Spleen (tissue), 11 donors: ENCODE data around the gene ZNF524. TPM values are rescaled to one million over a fixed set of nuclear protein-coding genes. Genes with fewer than 3 reads are reported as not detected.

Experiments used
- DNase-seq: peaks from one replicate; pipeline ENCODE4 v3.0.0-alpha.2; 2020
- H3K27ac ChIP-seq, 8 donors: fragments of 200-600 bp; sonication (generic) in 7 of 8; 1 replicate in 4 of 8; 2 replicates in 4 of 8; pipeline versions ENCODE4 v1.5.0 to v1.8.0; 2016 to 2021; ENCODE audit warnings: inconsistent platforms in 4 of 8, mild to moderate bottlenecking in 4 of 8, moderate library complexity in 1 of 8
- H3K27me3 ChIP-seq, 7 donors: fragments of 200-600 bp; sonication (generic) in 6 of 7; replicated peaks in 1 of 7; 1 replicate in 4 of 7; 2 replicates in 3 of 7; pipeline versions ENCODE4 v1.5.0 to v1.8.0; 2016 to 2021; ENCODE audit warnings: inconsistent platforms in 3 of 7, mild to moderate bottlenecking in 1 of 7
- H3K36me3 ChIP-seq, 6 donors: fragments of 200-600 bp; sonication (generic) in 5 of 6; 1 replicate in 4 of 6; 2 replicates in 2 of 6; pipeline versions ENCODE4 v1.5.0 to v1.8.0; 2016 to 2021; ENCODE audit warnings: inconsistent platforms in 2 of 6
- H3K4me1 ChIP-seq, 6 donors: fragments of 200-600 bp; sonication (generic) in 5 of 6; 1 replicate in 3 of 6; 2 replicates in 3 of 6; pipeline versions ENCODE4 v1.5.0 to v1.8.0; 2016 to 2021; ENCODE audit warnings: inconsistent platforms in 3 of 6
- H3K4me3 ChIP-seq, 8 donors: fragments of 200-600 bp; sonication (generic) in 7 of 8; 1 replicate in 4 of 8; 2 replicates in 4 of 8; pipeline versions ENCODE4 v1.5.0 to v1.8.0; 2016 to 2021; ENCODE audit warnings: inconsistent platforms in 4 of 8, mild to moderate bottlenecking in 4 of 8, moderate library complexity in 2 of 8
- H3K9me3 ChIP-seq, 8 donors: fragments of 200-600 bp; sonication (generic) in 7 of 8; 1 replicate in 4 of 8; 2 replicates in 4 of 8; pipeline versions ENCODE4 v1.5.0 to v1.8.0; 2016 to 2021; ENCODE audit warnings: inconsistent platforms in 4 of 8
- POLR2A ChIP-seq, 3 donors: fragments of 450-650 bp; IDR thresholded peaks; one replicate each; pipeline ENCODE4 v1.5.1; 2017; ENCODE audit warnings: antibody characterized with exemption in 3 of 3, mild to moderate bottlenecking in 1 of 3
- POLR2AphosphoS5 ChIP-seq, 3 donors: sonication (generic); formaldehyde crosslinking; IDR thresholded peaks; one replicate each; pipeline ENCODE4 v1.5.1; 2017; ENCODE audit warnings: antibody characterized with exemption in 3 of 3
- WGBS, 5 donors: extraction: QIAGEN DNeasy Blood & Tissue Kit in 3 of 5; methylation state at CpG; one replicate each; pipeline versions ENCODE4 v1.1.5 to v1.1.7; 2013 to 2018; 5-methylcytosine and 5-hydroxymethylcytosine counted together
- intact Hi-C: fragments of 100-400 bp; cut with DNase I; formaldehyde crosslinking; loops from one replicate; pipeline ENCODE4 v1.15.0; 2023; ENCODE audit warnings: low total_unique reads
- polyA plus RNA-seq, 3 donors: library from polyadenylated mRNA; stranded (reverse); fragments of 200-250 nt; gene quantifications; one replicate each; pipeline ENCODE4 v1.2.1, GENCODE V29; 2013
- total RNA-seq, 7 donors: library from RNA; depleted of rRNA in 3 of 7; stranded (reverse); fragments of >200 nt in 3 of 7; fragmentation: NEBNext Ultra II Directional in 4 of 7; extraction: Animal tissue kit (Norgen Biotek cat#: 25700) in 4 of 7; gene quantifications; one replicate each; pipeline versions ENCODE4 v1.1.0 to v1.2.1, GENCODE V29; 2016 to 2021
- TF ChIP-seq, protein P1 (sequence below), 11 experiments: fragments of 200-600 bp in 7 of 11; fragments of 450-650 bp in 4 of 11; sonication (generic) in 4 of 11; IDR thresholded peaks in 8 of 11; conservative IDR thresholded peaks in 3 of 11; 1 replicate in 7 of 11; 2 replicates in 4 of 11; pipeline versions ENCODE4 v1.4.0 to v1.8.0; 2016 to 2021; ENCODE audit warnings: antibody characterized with exemption in 11 of 11, inconsistent platforms in 4 of 11, mild to moderate bottlenecking in 1 of 11
- donor health status: healthy with polysubstance abuse.
- donor health status: DM: no; HTN: no; CAD: no; lungs with moderate emphysema.
- donor health status: DM: no; HTN: no; CAD: no.
- donor health status: Bipolar disorder and iron deficiency.
- donor health status: healthy.
- donor health status: DM: no; HTN: no; CAD: no.
- donor health status: DM: yes; HTN: yes; CAD: no.

The ZNF524 gene
- total and polyA plus RNA-seq, 10 donors, result 19.7 to 57.8 (median 30.2) TPM

DNA sequence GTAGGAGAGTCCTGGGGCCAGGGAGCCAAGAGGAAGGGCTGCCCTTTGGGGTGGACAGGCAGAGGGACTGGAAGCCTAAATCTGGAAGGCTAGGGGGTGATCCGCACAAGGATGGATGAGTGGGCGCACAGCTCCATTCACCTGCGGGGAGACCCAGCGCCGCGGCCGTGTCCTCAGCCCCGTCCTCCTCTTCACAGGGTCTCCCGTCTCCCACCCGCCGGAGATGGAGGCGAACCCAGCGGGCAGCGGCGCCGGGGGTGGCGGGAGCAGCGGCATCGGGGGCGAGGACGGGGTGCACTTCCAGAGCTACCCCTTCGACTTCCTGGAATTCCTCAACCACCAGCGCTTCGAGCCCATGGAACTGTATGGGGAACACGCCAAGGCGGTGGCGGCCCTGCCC lies 13.3 kb downstream of the ZNF524 start:
- Histone ChIP-seq H3K9me3 (no peaks in the 10 kb centered on the region), H3K27me3 (no peaks in the 10 kb centered on the region), H3K4me1 (peaks cover 24 to 87% (median 37%) of the 10 kb centered on the region in 6 donors), H3K4me3 (no peak overlapping the region), H3K27ac (peak overlapping the region in 2 of 8 donors; percentile 68 to 73), H3K36me3 (peaks cover 0 to 79% (median 48%) of the 10 kb centered on the region in 6 donors)
- 91 to 96% (median 95%) methylated on average over 10 to 27 of the region's 27 CpGs for WGBS, 5 donors
- intact Hi-C loops, result no loop called here
- DNase-seq, result peak; percentile 72
- TF ChIP-seq, protein P1, sequence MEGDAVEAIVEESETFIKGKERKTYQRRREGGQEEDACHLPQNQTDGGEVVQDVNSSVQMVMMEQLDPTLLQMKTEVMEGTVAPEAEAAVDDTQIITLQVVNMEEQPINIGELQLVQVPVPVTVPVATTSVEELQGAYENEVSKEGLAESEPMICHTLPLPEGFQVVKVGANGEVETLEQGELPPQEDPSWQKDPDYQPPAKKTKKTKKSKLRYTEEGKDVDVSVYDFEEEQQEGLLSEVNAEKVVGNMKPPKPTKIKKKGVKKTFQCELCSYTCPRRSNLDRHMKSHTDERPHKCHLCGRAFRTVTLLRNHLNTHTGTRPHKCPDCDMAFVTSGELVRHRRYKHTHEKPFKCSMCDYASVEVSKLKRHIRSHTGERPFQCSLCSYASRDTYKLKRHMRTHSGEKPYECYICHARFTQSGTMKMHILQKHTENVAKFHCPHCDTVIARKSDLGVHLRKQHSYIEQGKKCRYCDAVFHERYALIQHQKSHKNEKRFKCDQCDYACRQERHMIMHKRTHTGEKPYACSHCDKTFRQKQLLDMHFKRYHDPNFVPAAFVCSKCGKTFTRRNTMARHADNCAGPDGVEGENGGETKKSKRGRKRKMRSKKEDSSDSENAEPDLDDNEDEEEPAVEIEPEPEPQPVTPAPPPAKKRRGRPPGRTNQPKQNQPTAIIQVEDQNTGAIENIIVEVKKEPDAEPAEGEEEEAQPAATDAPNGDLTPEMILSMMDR (IDR thresholded peaks at IDR 0.05 in 8 of 11, conservative IDR thresholded peaks at IDR 0.05 in 3 of 11), result no peak
- TF ChIP-seq POLR2AphosphoS5 (IDR thresholded peaks at IDR 0.05), result peak in 1 of 3 donors; percentile 47
- no peak for TF ChIP-seq POLR2A (IDR thresholded peaks at IDR 0.05)

DNA sequence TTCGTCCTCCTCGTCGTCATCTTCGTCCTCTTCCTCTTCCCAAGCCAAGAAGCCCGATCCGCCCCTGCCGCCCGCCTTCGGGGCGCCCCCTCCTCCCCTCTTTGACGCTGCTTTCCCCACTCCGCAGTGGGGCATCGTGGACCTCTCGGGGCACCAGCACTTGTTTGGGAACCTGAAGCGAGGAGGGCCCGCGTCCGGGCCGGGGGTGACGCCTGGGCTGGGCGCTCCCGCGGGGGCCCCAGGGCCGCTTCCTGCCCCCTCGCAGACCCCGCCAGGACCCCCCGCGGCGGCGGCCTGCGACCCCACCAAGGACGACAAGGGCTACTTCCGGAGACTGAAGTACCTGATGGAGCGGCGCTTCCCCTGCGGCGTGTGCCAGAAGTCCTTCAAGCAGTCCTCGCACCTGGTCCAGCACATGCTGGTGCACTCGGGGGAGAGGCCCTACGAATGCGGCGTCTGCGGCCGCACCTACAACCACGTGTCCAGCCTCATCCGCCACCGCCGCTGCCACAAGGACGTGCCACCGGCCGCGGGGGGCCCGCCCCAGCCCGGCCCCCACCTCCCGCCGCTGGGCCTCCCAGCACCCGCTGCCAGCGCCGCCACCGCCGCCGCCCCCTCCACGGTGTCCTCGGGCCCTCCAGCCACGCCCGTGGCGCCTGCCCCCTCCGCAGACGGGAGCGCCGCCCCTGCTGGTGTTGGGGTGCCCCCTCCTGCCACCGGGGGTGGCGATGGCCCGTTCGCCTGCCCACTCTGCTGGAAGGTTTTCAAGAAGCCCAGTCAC lies 14.0 kb downstream of the ZNF524 start:
- H3K27me3 ChIP-seq, result no peaks in the 10 kb centered on the region
- peak overlapping the region in 4 of 8 donors; percentile 48 to 73 (median 60) for H3K27ac ChIP-seq
- peak overlapping the region in 1 of 8 donors; percentile 9 for H3K4me3 ChIP-seq
- H3K36me3 ChIP-seq, result peaks cover 0 to 73% (median 46%) of the 10 kb centered on the region in 6 donors
- no peak for DNase-seq
- TF ChIP-seq POLR2A (IDR thresholded peaks at IDR 0.05), result no peak
- peak in 2 of 3 donors; percentile 7 to 55 for TF ChIP-seq POLR2AphosphoS5 (IDR thresholded peaks at IDR 0.05)
- H3K4me1 ChIP-seq, result peaks cover 24 to 87% (median 35%) of the 10 kb centered on the region in 6 donors
- WGBS, 5 donors, result 83 to 88% (median 86%) methylated on average over 29 to 75 of the region's 75 CpGs
- no peaks in the 10 kb centered on the region for H3K9me3 ChIP-seq
- intact Hi-C loops, result no loop called here

DNA sequence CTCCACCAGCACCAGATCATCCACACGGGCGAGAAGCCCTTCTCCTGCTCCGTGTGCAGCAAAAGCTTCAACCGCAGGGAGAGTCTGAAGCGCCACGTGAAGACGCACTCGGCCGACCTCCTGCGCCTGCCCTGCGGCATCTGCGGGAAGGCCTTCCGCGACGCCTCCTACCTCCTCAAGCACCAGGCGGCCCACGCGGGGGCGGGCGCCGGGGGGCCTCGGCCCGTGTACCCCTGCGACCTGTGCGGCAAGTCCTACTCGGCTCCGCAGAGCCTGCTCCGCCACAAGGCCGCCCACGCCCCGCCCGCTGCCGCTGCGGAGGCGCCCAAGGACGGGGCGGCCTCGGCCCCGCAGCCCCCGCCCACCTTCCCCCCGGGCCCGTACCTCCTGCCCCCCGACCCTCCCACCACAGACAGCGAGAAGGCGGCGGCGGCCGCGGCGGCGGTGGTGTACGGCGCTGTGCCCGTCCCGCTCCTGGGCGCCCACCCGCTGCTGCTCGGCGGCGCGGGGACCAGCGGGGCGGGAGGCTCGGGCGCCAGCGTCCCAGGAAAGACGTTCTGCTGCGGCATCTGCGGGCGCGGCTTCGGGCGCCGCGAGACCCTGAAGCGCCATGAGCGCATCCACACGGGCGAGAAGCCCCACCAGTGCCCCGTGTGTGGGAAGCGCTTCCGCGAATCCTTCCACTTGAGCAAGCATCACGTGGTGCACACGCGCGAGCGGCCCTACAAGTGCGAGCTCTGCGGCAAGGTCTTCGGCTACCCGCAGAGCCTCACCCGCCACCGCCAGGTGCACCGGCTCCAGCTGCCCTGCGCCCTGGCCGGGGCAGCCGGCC lies 14.8 kb downstream of the ZNF524 start:
- TF ChIP-seq, protein P1 (IDR thresholded peaks at IDR 0.05 in 8 of 11, conservative IDR thresholded peaks at IDR 0.05 in 3 of 11), result no peak
- TF ChIP-seq POLR2A (IDR thresholded peaks at IDR 0.05), result no peak
- TF ChIP-seq POLR2AphosphoS5 (IDR thresholded peaks at IDR 0.05), result peak in 1 of 3 donors; percentile 56
- H3K27me3 ChIP-seq, result no peaks in the 10 kb centered on the region
- intact Hi-C loops, result no loop called here
- no peaks in the 10 kb centered on the region for H3K9me3 ChIP-seq
- peaks cover 0 to 65% (median 41%) of the 10 kb centered on the region in 6 donors for H3K36me3 ChIP-seq
- peak overlapping the region in 1 of 8 donors; percentile 9 for H3K4me3 ChIP-seq
- H3K27ac ChIP-seq, result peak overlapping the region in 4 of 8 donors; percentile 48 to 73 (median 60)
- WGBS, 5 donors, result 91 to 93% (median 91%) methylated on average over 63 to 98 of the region's 98 CpGs
- H3K4me1 ChIP-seq, result peaks cover 20 to 87% (median 31%) of the 10 kb centered on the region in 6 donors
- DNase-seq, result no peak

DNA sequence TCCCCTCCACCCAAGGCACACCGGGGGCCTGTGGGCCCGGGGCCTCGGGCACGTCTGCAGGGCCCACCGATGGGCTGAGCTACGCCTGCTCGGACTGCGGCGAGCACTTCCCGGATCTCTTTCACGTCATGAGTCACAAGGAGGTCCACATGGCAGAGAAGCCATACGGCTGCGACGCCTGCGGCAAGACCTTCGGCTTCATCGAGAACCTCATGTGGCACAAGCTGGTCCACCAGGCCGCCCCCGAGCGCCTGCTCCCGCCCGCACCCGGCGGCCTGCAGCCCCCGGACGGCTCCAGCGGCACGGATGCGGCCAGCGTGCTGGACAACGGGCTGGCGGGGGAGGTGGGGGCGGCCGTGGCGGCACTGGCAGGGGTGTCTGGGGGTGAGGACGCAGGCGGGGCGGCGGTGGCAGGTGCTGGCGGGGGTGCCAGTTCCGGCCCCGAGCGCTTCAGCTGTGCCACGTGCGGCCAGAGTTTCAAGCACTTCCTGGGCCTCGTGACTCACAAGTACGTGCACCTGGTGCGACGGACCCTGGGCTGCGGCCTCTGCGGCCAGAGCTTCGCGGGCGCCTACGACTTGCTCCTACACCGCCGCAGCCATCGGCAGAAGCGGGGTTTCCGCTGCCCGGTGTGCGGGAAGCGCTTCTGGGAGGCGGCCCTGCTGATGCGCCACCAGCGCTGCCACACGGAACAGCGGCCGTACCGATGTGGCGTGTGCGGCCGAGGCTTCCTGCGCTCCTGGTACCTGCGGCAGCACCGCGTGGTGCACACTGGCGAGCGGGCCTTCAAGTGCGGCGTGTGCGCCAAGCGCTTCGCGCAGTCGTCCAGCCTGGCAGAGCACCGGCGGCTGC lies 15.7 kb downstream of the ZNF524 start:
- H3K9me3 ChIP-seq, result no peaks in the 10 kb centered on the region
- no peak overlapping the region for H3K4me3 ChIP-seq
- TF ChIP-seq, protein P1 (IDR thresholded peaks at IDR 0.05 in 8 of 11, conservative IDR thresholded peaks at IDR 0.05 in 3 of 11), result no peak
- peak in 1 of 3 donors; percentile 0 for TF ChIP-seq POLR2AphosphoS5 (IDR thresholded peaks at IDR 0.05)
- intact Hi-C loops, result no loop called here
- peaks cover 19 to 88% (median 32%) of the 10 kb centered on the region in 6 donors for H3K4me1 ChIP-seq
- H3K36me3 ChIP-seq, result peaks cover 0 to 62% (median 38%) of the 10 kb centered on the region in 6 donors
- no peaks in the 10 kb centered on the region for H3K27me3 ChIP-seq
- no peak for DNase-seq
- H3K27ac ChIP-seq, result peak overlapping the region in 3 of 8 donors; percentile 48 to 95 (median 82)
- 96 to 98% (median 96%) methylated on average over 62 to 88 of the region's 88 CpGs for WGBS, 5 donors
